ENCODE data around the gene CDH1. TPM values are rescaled to one million over a fixed set of nuclear protein-coding genes. Genes with fewer than 3 reads are reported as not detected.

CDH1 gene
- total and polyA plus RNA-seq, 11 donors, result 0.08 to 5.3 (median 0.27) TPM; not detected in 8

DNA sequence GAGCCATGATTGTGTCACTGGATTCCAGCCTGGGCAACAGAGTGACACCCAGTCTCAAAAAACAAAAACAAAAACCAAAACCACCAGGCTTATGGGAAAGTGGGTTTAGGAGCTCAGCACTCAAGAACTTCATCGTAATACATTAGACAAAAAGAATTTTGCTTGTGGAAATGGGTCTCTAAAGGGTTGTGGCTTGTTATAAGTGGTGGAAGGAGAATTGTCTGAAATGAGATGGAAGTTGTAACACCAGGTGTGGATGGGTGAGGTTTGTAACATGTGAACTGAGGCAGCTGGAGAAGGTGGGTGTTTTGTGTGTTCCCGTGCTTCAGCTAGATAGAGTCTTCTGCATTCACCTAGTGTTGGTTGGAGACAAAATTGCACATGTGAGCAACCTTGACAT, 35.8 kb downstream of the CDH1 start:
- DNase-seq (no peak), ATAC-seq (no peak)
- 89 to 96% (median 95%) methylated on average over 2 of the region's 2 CpGs for WGBS, 4 donors
- Histone ChIP-seq H3K4me1 (no peaks in the 10 kb centered on the region), H3K9me3 (no peaks in the 10 kb centered on the region), H3K27me3 (peaks cover 0 to 22% (median 0%) of the 10 kb centered on the region in 9 donors), H3K27ac (no peak overlapping the region), H3K36me3 (no peaks in the 10 kb centered on the region), H3K4me3 (no peak overlapping the region)
- intact Hi-C loops (cut with DNase I), result no loop called here
- no peak for TF ChIP-seq POLR2A (IDR thresholded peaks at IDR 0.05)
- TF ChIP-seq, protein P1, sequence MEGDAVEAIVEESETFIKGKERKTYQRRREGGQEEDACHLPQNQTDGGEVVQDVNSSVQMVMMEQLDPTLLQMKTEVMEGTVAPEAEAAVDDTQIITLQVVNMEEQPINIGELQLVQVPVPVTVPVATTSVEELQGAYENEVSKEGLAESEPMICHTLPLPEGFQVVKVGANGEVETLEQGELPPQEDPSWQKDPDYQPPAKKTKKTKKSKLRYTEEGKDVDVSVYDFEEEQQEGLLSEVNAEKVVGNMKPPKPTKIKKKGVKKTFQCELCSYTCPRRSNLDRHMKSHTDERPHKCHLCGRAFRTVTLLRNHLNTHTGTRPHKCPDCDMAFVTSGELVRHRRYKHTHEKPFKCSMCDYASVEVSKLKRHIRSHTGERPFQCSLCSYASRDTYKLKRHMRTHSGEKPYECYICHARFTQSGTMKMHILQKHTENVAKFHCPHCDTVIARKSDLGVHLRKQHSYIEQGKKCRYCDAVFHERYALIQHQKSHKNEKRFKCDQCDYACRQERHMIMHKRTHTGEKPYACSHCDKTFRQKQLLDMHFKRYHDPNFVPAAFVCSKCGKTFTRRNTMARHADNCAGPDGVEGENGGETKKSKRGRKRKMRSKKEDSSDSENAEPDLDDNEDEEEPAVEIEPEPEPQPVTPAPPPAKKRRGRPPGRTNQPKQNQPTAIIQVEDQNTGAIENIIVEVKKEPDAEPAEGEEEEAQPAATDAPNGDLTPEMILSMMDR (IDR thresholded peaks at IDR 0.05), result no peak

DNA sequence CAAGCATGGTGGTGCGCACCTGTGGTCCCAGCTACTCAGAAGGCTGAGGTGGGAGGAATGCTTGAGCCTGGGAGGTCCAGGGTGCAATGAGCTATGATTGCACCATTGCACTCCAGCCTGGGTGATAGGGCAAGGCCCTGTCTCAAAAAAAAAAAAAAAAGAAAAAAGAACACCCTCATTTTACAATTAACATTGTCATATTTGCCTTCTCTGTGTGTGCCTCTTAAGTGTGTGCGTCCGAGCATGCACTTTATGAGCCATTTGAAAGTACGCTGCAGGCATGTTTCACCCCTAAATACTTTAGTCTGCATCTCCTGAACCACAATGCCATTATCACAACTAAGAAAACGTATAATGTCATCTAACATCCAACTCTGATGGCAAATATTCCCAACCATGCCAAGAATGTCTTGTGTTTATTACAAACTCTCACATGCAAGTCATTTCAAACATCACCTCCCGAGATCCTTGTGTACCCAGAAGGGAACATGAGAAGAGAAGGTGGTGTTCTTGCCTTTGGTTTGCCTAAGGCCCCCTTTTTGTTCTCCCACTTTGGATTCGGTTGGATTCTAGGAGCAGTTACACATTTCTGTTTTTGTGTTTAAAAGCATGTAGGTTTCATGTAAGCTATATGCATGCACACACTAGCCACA, 38.0 kb downstream of the CDH1 start:
- intact Hi-C loops (cut with DNase I), result no loop called here
- WGBS, 4 donors, result 78 to 88% (median 85%) methylated on average over 7 of the region's 7 CpGs
- no peak for ATAC-seq

DNA sequence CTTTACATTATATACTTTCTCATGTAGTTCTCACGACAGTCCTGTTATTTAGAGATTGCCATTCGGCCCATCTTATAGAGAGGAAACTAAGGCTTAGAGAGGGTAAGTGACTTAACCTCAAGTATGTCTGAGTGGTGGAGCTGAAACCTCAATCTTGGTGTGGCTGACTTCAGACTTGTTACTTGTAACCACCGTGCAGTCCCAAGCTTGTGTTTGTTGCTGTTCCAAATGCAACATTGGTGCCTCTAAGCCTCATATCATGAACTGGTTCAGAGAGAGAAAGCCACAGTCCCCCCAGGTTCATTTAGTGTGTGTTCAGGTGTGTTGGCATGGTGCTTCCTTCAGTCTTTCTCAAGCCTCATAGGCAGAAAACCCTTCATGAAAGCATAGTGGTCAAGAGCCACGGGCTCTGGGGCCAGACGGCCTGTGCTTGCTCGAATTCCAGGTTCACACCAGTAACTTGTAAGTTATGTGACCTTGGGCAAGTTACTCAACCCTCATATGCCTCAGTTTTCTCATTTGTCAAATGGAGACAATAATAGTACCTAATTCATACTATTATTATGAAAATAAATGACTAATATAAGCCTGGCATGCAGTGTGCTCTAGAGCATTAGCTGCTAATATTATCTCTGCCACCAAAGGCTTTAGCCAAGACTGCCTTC, 39.9 kb downstream of the CDH1 start:
- H3K9me3 ChIP-seq, result no peaks in the 10 kb centered on the region
- intact Hi-C loops (cut with DNase I), result no loop called here
- H3K27me3 ChIP-seq, result peaks cover 0 to 8% (median 0%) of the 10 kb centered on the region in 9 donors
- TF ChIP-seq, protein P1 (IDR thresholded peaks at IDR 0.05), result no peak
- DNase-seq (no peak), ATAC-seq (no peak)
- H3K4me1 ChIP-seq, result no peaks in the 10 kb centered on the region
- no peak overlapping the region for H3K4me3 ChIP-seq
- 78 to 89% (median 81%) methylated on average over 6 of the region's 6 CpGs for WGBS, 4 donors
- no peaks in the 10 kb centered on the region for H3K36me3 ChIP-seq
- no peak overlapping the region for H3K27ac ChIP-seq

More for the DNA sequence above, 38.0 kb downstream of the CDH1 start:
- Histone ChIP-seq H3K36me3 (no peaks in the 10 kb centered on the region), H3K27me3 (peaks cover 0 to 17% (median 0%) of the 10 kb centered on the region in 9 donors), H3K4me1 (no peaks in the 10 kb centered on the region), H3K27ac (no peak overlapping the region), H3K9me3 (no peaks in the 10 kb centered on the region), H3K4me3 (no peak overlapping the region)
- DNase-seq, result no peak
- TF ChIP-seq, protein P1 (IDR thresholded peaks at IDR 0.05), result no peak
- TF ChIP-seq POLR2A (IDR thresholded peaks at IDR 0.05), result no peak

DNA sequence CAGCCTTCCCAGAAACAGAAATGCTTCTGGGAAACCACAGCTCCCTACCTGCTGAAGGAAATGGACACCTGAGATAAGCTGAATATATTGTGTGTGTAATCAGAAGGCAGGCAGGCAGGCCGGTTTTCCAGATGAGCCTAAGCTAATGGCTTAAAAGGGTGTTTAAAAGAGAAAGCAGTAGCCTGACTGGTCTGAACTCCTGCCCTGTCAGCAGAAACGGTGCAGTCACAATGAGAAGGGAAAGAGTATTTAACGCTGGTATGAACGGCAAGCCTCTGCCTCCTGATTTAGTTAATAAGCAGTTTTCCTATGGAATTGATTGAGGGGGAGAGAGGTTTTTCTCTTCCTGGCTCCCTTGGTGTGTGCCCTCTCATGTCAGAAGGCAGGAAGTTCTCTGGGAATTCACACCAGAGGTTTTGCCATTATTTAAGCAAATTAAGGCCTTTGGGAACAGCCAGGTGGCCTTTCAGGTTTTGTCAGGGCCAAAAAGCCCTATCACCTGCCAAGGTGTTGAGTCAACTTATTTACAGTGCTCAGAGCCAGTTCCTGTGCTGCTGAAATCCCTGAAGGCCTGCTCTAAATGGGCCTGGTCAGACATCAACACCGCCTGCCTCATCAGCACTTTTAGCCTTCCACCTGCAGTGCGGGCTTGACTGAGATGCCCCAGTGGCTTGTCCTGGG, 41.6 kb downstream of the CDH1 start:
- no peaks in the 10 kb centered on the region for H3K36me3 ChIP-seq
- ATAC-seq, result no peak
- no peaks in the 10 kb centered on the region for H3K9me3 ChIP-seq
- no peak for DNase-seq
- peaks cover 0 to 8% (median 0%) of the 10 kb centered on the region in 9 donors for H3K27me3 ChIP-seq
- no peak for TF ChIP-seq POLR2A (IDR thresholded peaks at IDR 0.05)
- TF ChIP-seq, protein P1 (IDR thresholded peaks at IDR 0.05), result no peak
- intact Hi-C loops (cut with DNase I), result no loop called here
- no peak overlapping the region for H3K4me3 ChIP-seq
- H3K27ac ChIP-seq, result no peak overlapping the region
- no peaks in the 10 kb centered on the region for H3K4me1 ChIP-seq
- WGBS, 4 donors, result 48 to 56% (median 55%) methylated on average over 6 of the region's 6 CpGs

Measured in heart left ventricle (tissue), 16 donors.